GM12892 (cell line): ENCODE measurements around the gene GTF2I.
"Not testable (repeated sequence)": the region's sequence is repeated elsewhere in the genome, so short reads cannot be mapped to it uniquely, and the experiment has no call there.

Experiments used
- POLR2A ChIP-seq: IDR thresholded peaks from 2 replicates; pipeline ENCODE4 v1.6.1; 2011; ENCODE audit warnings: low read depth, low read length, control low read depth
- POLR2AphosphoS5 ChIP-seq: IDR thresholded peaks from 2 replicates; pipeline ENCODE4 v1.6.1; 2011; ENCODE audit warnings: low read depth, low read length, control low read depth
- TAF1 ChIP-seq: IDR thresholded peaks from 2 replicates; pipeline ENCODE4 v1.6.1; 2011; ENCODE audit warnings: low read depth, mild to moderate bottlenecking, control low read depth, low read length, borderline replicate concordance

- not testable (repeated sequence) for TF ChIP-seq POLR2A, POLR2AphosphoS5, TAF1
These were observed 117.6 kb downstream of the GTF2I start for GRCh38 chr7:74775111-74775510.
